ENCODE results near the gene AKR1C8.
"Not testable (repeated sequence)": the region's sequence is repeated elsewhere in the genome, so short reads cannot be mapped to it uniquely, and the experiment has no call there.

The AKR1C8 gene

DNA sequence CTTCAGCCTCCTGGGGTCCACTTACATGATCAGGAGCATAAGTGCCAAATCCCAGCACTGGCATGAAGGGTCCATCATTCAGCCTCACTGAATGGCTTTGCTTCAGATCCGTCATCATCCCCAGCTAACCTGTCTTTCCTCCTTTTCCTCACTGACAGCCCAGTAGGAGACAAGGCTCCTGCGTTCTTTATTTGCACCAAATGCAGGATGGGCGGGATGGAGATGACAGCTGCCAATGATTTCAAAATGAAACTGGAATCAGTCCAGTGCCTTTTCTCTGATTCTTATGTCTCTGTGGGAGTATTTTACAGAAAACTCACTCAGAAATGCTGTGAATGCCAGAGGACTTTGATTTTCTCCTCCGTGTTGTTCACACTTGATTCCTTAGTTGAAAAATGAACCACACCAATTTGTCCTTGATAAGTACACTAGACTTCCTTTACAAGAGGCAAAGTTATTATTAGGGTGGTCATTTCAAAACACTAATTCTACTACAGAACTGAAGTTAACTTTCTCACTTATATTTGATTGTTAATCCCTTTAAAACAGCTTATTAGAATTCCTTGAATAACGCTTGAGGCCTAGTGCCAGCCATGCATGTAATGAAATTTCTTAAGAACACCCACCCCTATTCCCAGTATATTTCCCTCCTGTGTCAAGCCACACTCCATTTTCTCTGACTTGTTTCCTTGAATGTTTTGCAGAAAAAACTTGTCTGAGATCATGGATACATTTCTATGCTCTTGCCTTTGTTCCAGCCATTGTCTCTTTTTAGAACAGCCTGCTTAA is at the start of gene AKR1C8:
Gene AKR1C8 (minus strand): TSS at position 164 of the 789 bp plus-strand sequence. CDS start 46 bp downstream, at position 118.
- DNase-seq (ENCODE audit: low read depth) = no peak

DNA sequence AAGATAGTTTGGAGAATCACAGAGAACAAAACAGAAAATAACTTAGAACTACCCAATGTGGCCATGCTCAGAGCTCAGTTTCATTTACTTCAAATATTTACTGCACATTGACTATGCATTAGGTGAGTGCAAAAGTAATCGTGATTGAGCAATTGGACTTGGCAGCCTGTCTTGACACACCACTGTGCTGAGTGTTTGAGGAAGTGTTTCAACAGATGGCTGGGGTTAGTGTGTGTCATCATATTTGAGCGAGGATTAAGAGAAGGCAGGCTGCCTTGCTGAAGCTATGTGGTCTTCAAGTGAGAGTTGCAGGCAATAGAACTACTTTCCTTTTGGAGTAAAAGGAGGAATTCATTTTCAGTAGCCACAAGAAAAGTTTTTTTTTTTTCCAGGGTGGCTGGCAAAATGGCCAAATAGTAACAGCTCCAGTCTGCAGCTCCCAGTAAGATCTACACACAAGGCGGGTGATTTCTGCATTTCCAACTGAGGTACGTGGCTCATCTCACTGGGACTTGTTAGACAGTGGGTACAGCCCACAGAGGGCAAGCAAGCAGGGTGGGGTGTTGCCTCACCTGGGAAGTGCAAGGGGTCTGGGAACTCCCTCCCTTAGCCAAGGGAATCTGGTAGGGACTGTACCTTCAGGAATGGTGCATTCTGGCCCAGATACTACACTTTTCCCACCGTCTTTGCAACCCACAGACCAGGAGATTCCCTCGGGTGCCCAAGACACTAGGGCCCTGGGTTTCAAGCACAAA is 49.3 kb upstream of the AKR1C8 start:
- peak; percentile 77 for DNase-seq (ENCODE audit: low read depth)

DNA sequence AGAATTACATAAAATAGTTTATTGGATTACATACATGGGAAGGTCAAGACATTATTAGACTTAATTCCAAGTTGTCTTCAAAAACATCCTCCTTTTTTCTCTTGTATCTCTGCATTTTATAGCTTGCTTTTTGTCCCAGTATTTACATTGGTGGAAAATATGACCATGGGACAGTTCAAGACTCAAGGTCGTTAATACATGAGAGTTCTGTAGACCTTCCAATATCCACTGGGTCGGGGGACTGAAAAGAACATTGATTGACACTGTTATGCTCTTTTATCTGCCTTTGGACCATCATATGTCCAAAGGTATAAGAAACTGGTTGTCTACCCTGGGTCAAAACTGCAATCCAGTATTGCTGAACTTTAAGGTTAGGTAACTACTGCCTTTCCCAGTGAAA is 48.4 kb upstream of the AKR1C8 start:
- DNase-seq (ENCODE audit: low read depth) = no peak

DNA sequence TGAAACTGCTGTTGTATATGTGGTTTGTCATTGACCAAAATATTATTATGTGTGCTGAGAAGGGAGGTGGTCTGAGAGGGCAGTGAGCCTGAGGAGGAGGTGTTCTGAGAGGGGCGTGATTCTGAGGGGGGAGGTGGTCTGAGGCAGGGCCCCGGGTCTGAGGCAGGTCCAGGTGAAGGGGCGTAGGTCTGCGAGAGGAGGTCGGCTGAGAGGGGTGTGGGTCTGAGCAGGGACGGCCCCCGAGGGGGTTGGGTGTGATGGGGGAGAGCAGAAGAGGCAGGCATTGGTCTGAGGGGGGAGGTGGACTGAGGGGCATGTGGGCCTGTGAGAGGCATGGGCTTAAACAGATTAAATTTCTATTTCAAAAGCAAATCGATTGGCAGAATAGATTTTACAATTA is 44.1 kb upstream of the AKR1C8 start:
- no peak for DNase-seq (ENCODE audit: low read depth)

DNA sequence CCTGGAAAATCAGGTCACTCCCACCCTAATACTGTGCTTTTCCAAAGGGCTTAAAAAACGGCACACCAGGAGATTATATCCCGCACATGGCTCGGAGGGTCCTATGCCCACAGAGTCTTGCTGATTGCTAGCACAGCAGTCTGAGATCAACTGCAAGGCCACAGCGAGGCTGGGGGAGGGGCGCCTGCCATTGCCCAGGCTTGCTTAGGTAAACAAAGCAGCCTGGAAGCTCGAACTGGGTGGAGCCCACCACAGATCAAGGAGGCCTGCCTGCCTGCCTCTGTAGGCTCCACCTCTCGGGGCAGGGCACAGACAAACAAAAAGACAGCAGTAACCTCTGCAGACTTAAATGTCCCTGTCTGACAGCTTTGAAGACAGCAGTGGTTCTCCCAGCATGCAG is 38.0 kb upstream of the AKR1C8 start:
- not testable (repeated sequence) for DNase-seq (ENCODE audit: low read depth)

DNA sequence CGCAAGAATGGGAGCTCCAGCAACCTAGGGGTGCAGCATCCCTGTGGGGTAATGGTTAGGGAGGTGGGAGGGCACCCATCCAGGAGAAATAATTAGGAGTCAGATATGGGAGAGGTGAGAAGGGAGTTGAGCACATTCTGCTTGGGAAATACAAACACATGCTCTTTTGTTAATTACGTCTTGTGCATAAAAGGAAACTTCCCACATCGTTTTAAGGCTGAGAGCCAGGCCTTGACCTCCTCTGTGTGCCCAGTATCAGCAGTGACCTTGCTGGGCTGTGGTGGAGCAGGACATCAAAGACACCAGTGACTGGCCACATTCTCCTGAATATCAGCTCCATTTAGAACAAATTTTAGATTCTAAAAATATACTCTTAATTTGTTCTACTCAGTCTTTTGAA is 34.3 kb upstream of the AKR1C8 start:
- no peak for DNase-seq (ENCODE audit: low read depth)

DNA sequence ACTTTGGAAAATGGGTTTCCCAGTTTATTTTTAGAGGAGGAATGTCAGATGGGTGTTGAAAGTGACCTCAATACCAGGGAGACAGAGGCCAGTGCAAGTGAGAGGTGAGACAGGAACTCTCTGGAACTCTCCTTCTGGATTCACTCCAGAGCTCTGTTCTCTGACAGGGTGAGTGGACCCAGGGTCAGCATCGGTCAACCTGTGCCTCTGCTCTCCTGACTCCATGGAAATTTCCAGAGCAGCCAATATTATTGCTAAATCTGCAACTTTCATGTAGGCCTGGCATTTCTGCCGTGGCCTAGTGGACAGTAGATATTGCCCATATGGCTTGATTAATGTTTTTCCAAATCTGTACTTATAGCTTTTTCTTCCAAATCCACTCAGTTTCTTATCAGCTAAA is 31.9 kb upstream of the AKR1C8 start:
- DNase-seq (ENCODE audit: low read depth) = no peak

DNA sequence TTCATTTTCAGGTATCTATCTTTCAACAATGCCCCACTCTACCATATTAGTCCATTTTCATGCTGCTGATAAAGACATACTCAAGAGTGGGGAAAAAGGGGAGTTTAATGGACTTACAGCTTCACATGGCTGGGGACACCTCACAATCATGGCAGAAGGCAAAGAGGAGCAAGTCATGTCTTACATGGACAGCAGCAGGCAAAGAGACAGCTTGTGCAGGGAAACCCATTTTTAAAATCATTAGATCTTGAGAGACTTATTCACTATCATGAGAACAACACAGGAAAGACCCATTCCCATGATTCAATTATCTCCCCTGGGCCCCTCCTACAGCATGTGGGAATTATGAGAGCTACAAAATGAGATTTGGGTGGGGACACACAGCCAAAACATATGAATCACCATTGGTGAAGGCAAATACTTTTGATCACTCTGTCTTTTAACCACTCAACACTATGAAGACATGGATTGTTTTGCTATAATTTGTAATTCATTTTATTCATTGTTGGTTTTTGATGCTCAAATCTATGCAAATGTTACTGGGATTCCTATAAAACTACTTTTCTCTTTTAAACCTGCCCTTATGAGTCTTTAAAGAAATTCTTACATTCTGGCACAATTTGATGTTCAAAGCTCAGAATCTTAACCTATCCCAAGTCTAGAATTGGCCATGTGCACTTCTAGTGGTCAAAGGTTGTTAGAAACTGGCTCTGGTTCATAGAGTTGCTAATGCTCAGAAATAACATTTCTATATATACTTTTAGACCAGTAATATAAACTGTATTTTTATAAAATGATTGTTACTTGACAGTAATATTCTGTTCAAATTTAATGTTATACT is 27.0 kb upstream of the AKR1C8 start:
- DNase-seq (ENCODE audit: low read depth) = no peak

DNA sequence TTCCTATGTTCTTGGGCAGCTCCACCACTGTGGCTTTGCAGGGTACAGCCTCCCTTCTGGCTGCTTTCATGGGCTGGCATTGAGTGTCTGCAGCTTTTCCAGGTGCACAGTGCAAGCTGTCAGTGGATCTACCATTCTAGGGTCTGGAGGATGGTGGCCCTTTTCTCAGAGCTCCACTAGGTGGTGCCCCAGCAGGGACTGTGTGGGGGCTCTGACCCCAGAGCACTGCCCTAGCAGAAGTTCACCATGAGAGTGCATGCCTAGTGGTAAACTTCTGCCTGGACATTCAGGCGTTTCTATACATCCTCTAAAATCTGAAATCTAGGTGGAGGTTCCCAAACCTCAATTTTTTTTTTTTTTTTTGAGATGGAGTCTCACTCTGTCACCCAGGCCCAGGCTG is 25.3 kb upstream of the AKR1C8 start:
- peak; percentile 8 for DNase-seq (ENCODE audit: low read depth)

DNA sequence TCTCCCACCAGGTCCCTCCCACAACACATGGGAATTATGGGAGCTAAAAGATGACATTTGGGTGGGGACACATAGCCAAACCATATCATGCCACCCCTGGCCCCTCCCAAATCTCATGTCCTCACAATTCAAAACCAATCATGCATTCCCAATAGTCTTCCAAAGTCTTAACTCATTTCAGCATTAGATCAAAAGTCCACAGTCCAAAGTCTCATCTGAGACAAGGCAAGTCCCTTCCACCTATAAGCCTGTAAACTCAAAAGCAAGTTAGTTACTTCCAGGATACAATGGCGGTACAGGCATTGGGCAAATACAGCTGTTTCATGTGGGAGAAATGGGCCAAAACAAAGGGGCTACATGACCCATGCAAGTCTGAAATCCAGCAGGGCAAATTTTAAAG is 24.8 kb upstream of the AKR1C8 start:
- not testable (repeated sequence) for DNase-seq (ENCODE audit: low read depth)

DNA sequence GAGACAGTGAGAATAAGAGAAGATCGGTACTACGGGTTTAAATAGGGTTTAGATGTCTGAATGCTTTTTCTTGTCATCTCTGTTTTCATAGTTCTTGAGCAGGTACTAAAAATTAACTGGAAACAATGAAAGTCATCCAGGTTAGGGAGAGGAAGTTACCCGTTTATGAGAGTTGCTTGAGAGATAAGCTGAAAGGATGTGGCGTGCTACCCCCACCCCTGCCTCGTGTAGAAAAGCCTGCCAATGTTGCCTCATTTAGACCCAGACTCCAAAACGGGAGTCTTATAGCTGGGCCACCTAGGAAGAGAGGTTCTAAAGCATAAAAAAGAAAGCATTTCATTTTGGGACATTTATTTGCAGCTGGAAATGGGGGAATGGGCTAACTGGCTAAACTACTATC is 21.8 kb upstream of the AKR1C8 start:
- no peak for DNase-seq (ENCODE audit: low read depth)

DNA sequence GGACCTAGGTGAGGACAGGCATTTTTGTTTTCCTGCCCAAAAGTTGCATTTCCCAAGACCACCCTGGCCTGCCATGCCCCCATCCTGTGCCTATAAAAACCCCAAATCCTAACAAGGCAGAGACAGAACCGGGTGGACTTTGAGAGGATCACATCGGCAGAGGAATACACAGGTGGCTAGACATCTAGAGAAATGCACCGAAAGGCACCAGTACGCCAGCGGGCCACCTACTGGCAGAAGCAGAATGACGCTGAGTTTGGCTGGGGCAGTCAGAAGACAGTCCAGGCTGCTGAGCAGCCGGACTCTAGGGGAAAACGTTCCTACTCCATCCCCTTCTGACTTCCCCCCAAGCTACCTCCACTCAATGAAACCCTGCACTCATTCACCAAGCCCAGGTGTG is 14.4 kb upstream of the AKR1C8 start:
- DNase-seq (ENCODE audit: low read depth) = no peak

DNA sequence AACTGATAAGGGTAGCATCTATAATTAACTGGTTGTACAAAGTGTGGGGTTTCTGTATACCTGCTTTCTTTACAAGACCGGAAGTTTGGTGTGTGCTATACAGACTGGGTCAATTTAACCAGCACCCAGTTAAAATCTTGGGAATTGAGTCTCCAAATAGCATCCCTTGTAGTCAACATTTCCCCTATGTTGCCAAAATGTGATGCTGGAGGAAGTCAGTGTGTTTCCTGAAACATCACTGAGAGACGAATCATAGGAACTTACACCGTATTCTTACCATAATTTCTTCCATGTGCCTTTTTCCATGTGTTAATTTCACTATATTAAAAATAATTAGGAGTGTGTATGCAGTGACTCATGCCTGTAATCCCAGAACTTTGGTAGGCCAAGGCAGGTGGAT is 13.4 kb upstream of the AKR1C8 start:
- peak; percentile 46 for DNase-seq (ENCODE audit: low read depth)

DNA sequence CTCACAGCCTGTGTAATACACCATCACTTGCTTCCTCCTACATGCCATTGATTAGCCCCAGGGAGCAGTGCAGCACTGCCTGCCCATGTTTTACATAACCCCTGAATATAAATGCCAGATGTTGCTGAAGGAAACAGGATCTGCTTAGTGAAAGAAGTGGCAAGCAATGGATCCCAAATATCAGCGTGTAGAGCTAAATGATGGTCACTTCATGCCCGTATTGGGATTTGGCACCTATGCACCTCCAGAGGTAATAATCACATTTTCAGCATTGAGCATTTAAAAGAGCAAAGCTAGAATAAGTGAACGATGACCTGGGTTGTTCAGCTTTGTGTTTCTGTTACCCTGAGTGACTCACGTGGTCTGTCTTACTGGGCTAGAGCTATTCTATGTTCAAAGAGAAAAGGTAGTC is 11.8 kb upstream of the AKR1C8 start, which contains the start of gene AKR1C4:
Gene AKR1C4 (plus strand): TSS at position 136 of the 412 bp plus-strand sequence. CDS start 31 bp downstream, at position 167.
- no peak for DNase-seq (ENCODE audit: low read depth)

DNA sequence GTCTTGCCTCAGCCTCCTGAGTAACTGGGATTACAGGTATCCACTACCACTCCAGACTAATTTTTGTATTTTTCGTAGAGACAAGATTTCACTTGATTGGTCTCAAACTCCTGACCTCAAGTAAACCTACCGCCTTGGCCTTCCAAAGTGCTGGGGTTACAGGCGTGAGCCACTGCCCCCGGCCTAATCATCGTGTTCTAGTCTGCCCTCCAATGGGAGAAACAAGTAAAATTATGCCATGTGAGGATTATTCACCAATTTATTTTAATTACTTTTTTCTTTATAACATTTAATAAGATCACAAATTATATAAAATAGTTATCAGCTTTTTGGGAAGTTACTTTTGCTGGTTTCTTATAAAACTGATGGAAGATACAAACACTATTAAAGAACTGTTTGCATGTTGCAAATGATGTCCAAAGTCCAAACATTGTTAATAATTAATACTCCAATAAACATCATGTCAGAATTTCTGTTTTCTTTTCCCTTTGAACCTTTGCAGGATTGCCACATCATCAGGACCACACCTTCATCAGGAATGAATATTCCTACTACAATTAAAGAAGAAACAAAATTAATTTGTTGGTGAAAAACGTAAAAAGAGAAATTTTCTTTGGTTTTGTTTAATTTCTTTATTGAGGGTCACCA is 10.9 kb upstream of the AKR1C8 start:
- DNase-seq (ENCODE audit: low read depth) = no peak

DNA sequence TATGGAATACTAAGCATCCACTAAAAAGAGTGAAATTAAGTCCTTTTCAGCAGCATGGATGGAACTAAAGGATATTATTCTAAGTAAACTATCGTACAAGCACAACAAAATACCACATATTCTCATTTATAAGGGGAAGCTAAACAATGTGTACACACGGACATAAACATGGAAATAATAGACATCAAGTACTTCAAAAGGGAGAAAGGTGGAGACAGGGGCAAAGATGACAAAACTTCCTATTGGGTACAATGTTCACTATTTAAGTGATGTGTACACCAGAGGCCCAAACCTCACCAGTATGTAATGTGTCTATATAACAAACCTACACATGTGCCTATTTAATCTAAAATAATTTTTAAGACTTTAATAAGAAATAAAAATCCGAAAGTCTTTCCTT is 9.5 kb upstream of the AKR1C8 start:
- DNase-seq (ENCODE audit: low read depth) = no peak

DNA sequence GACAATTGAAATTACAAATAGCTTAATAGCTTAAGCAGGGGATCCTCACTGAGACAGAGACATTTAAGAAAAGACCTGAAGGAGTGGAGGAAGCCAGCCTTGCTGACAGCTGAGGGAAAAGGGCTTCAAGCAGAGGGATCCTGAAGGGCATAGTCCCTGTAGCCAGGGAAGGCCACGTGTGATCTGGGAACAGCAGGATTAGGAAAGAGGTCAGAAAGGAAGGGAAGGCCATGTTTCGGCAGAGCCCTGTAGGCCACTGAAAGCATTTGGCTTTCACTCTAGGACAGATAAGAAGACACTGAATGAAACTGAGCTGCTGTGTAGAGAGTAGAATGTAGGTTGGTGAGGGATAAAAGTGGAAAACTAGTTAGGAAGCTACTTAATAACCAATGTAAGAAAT is 3.4 kb upstream of the AKR1C8 start:
- no peak for DNase-seq (ENCODE audit: low read depth)

DNA sequence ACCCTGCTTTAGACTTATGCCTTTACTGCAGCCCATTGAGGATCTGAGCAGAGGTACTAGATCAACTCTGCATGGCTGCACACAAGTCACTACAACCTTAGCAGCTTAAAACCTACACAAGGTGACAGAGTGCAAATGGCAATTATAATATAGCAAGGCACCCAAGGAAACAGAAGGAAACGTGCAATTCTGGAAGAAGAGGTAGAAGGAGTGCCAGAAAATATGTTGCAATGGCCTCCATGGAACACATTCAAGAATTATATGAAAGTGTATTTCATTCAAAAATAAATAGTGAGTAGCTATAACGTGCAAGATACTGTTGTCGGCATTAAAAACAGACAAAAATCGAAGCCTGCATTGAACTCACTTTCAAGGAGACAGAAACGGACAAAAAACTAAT is 2.9 kb upstream of the AKR1C8 start:
- DNase-seq (ENCODE audit: low read depth) = no peak

DNA sequence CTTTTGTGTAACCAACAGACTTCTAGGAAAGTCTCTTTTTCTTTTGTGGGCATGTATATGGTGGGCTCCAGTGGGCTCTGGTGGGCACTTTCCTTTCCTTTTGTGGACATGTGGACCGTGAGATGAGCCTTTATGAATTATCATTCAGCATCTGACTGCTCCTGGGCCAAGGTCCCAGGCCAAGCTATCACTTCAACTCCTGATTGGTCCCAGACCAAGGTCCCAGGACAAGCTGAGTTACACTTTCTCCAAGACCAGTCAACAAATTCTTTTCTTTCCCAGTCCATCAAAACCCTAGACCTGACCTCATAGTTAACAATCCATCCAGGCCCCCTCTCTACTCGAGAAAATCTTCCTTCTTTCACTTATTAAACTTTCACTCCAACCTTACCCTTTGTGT is 1.0 kb downstream of the AKR1C8 start:
- DNase-seq (ENCODE audit: low read depth) = no peak

DNA sequence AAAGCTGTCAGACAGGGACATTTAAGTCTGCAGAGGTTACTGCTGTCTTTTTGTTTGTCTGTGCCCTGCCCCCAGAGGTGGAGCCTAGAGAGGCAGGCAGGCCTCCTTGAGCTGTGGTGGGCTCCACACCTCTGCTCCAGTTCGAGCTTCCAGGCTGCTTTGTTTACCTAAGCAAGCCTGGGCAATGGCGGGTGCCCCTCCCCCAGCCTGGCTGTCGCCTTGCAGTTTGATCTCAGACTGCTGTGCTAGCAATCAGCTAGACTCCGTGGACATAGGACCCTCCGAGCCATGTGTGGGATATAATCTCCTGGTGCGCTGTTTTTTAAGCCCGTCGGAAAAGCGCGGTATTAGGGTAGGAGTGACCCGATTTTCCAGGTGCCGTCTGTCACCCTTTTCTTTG is 4.4 kb downstream of the AKR1C8 start:
- DNase-seq (ENCODE audit: low read depth) = not testable (repeated sequence)

DNA sequence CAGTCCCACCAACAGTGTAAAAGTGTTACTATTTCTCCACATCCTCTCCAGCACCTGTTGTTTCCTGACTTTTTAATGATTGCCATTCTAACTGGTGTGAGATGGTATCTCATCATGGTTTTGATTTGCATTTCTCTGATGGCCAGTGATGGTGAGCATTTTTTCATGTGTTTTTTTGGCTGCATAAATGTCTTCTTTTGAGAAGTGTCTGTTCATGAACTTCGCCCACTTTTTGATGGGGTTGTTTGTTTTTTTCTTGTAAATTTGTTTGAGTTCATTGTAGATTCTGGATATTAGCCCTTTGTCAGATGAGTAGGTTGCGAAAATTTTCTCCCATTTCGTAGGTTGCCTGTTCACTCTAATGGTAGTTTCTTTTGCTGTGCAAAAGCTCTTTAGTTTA is 9.4 kb downstream of the AKR1C8 start:
- DNase-seq (ENCODE audit: low read depth) = not testable (repeated sequence)

DNA sequence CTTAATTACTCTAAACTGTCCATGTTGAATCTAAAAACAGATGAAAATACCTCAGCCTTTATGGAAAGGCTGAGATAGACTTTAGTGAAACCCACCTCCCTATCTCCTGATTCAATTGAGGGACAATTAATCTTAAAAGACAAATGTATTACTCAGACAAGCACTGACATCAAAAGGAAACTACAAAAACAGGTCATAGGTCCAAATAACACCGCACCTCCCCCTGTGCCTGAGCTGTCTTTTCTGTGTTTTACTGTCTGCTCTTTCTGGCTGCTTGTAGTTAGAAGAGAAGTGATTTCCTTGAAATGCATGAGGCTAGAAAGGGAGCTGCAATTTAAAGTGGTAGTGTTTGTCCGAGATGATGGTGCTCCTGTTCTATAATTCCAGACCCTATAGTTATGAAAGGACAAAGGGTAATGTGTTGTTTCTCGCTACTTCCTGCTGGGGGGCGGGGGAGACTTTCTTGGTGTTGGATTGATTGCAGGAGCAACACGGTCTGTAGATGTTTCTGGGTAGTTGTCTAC is 16.0 kb downstream of the AKR1C8 start:
- DNase-seq (ENCODE audit: low read depth) = no peak

Data from ELR (cell line).